ENCODE measurements around the gene CYP46A1. TPM values are rescaled to one million over a fixed set of nuclear protein-coding genes. Genes with fewer than 3 reads are reported as not detected.

Gene CYP46A1
- total and polyA plus RNA-seq, 2 donors from 2014 or later: 0.82 to 2.5 TPM

DNA sequence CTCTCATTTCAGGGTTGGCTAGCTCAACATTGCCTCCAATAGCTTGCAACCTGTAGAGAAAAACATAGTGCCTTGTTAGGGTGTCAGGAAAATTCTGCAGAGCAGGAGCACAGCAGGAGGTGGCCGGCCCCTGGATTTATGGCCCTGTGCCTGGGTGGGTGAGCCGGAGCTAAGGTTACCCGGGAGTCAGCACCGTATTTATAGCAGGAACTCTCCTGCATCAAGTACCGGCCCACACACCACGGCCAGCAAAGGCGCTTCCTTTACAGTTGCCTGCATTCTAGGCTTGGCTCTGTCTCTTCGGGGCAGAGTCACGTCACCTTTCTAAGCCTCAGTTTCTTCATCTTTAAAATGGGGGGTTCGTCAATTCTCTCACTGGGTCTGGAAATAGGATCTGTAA lies 56.3 kb downstream of the CYP46A1 start:
- peak in 4 of 5 donors; percentile 84 to 89 (median 87) for DNase-seq

DNA sequence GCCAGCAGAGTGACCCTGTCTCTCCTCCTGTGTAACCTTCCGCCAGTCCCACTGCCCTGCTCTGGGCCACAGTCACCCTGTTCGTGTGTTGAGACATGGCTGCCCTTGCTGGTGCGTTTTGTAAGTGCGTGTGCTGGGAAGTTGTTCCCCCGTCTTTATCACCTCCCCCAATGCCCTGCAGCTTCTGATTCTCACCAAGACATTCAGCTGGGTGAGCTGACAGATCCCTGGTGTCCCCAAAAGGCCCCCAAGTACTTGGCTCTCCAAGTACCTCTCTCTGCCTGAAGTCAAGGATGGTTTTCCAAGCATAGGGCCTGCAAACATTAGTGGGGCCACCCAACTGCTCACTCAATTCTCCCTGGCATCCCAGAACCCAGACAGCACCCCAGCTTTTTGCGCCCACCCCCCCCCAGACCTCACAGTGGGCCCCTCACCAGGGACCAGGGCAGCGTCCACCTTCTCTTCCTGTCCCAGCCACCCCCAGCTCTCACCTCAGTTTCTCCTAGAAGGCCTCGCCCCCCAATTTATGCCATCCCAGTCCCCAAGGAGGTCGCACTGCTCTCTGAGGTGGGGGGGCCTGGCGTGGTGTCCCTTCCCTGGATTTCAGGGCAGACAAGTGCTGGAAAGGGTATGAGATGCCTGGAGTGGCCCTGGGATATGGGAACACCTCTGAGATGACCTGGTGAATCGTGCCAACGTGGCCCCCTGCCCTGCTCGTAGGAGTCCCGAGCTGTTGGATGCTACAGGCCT lies 57.3 kb downstream of the CYP46A1 start:
- Histone ChIP-seq H3K4me1 (ENCODE audit: control insufficient read depth in 2 of 3, insufficient read depth in 2 of 3, low read depth in 1 of 3, low read length in 3 of 3) (peaks cover 0 to 29% (median 15%) of the 10 kb centered on the region in 3 donors), H3K27ac (ENCODE audit: low read depth in 2 of 2, low read length in 2 of 2) (no peak overlapping the region)
- FAIRE-seq: no peak

More for the DNA sequence above, 56.3 kb downstream of the CYP46A1 start:
- H3K27me3 ChIP-seq (ENCODE audit: control insufficient read depth, insufficient read depth, low read length): no peaks in the 10 kb centered on the region
- TF ChIP-seq, protein P1, sequence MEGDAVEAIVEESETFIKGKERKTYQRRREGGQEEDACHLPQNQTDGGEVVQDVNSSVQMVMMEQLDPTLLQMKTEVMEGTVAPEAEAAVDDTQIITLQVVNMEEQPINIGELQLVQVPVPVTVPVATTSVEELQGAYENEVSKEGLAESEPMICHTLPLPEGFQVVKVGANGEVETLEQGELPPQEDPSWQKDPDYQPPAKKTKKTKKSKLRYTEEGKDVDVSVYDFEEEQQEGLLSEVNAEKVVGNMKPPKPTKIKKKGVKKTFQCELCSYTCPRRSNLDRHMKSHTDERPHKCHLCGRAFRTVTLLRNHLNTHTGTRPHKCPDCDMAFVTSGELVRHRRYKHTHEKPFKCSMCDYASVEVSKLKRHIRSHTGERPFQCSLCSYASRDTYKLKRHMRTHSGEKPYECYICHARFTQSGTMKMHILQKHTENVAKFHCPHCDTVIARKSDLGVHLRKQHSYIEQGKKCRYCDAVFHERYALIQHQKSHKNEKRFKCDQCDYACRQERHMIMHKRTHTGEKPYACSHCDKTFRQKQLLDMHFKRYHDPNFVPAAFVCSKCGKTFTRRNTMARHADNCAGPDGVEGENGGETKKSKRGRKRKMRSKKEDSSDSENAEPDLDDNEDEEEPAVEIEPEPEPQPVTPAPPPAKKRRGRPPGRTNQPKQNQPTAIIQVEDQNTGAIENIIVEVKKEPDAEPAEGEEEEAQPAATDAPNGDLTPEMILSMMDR (IDR thresholded peaks at IDR 0.05; ENCODE audit: borderline replicate concordance, extremely low read depth, insufficient read depth): no peak
- peaks cover 0 to 20% (median 6%) of the 10 kb centered on the region in 3 donors for H3K4me1 ChIP-seq (ENCODE audit: control insufficient read depth in 2 of 3, insufficient read depth in 2 of 3, low read depth in 1 of 3, low read length in 3 of 3)
- H3K9me3 ChIP-seq (ENCODE audit: control insufficient read depth in 2 of 3, insufficient read depth in 1 of 3, low read length in 3 of 3): no peaks in the 10 kb centered on the region
- FAIRE-seq: no peak
- intact Hi-C loops (cut with DNase I): no loop called here
- H3K9ac ChIP-seq (ENCODE audit: low read length in 3 of 3): no peak overlapping the region
- no peak overlapping the region for H3K27ac ChIP-seq (ENCODE audit: low read depth in 2 of 2, low read length in 2 of 2)
- H3K4me3 ChIP-seq (ENCODE audit: low read length in 3 of 3): no peak overlapping the region
- H3K36me3 ChIP-seq (ENCODE audit: control insufficient read depth in 2 of 3, insufficient read depth in 3 of 3, low read length in 3 of 3): no peaks in the 10 kb centered on the region

DNA sequence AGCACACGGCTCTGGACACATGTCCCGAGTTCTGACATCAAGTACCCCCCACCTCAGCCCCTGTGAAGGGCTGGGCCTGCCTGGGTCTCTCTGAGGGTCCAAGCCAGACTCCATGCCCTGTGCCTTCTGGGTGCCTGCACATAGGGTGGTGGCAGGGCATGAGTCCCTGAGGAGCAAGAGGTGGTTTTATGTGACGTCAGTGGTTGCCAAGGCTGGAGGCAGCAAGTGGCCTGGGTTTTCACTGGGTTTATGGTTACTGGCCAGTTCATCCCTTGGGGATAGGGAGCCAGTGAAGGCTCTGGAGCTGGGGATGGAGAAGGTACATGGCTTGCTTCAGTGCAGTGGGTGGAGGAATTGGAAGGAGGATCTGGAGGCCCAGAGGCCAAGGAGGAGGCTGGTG lies 58.0 kb downstream of the CYP46A1 start:
- Histone ChIP-seq H3K4me1 (ENCODE audit: control insufficient read depth in 2 of 3, insufficient read depth in 2 of 3, low read depth in 1 of 3, low read length in 3 of 3) (peaks cover 0 to 29% (median 12%) of the 10 kb centered on the region in 3 donors), H3K36me3 (ENCODE audit: control insufficient read depth in 2 of 3, insufficient read depth in 3 of 3, low read length in 3 of 3) (no peaks in the 10 kb centered on the region), H3K27me3 (ENCODE audit: control insufficient read depth, insufficient read depth, low read length) (no peaks in the 10 kb centered on the region), H3K4me3 (ENCODE audit: low read length in 3 of 3) (no peak overlapping the region), H3K9ac (ENCODE audit: low read length in 3 of 3) (no peak overlapping the region), H3K27ac (ENCODE audit: low read depth in 2 of 2, low read length in 2 of 2) (no peak overlapping the region), H3K9me3 (ENCODE audit: control insufficient read depth in 2 of 3, insufficient read depth in 1 of 3, low read length in 3 of 3) (no peaks in the 10 kb centered on the region)
- TF ChIP-seq, protein P1 (IDR thresholded peaks at IDR 0.05; ENCODE audit: borderline replicate concordance, extremely low read depth, insufficient read depth): no peak
- DNase-seq (no peak), FAIRE-seq (no peak)
- intact Hi-C loops (cut with DNase I): no loop called here

More for the DNA sequence above, 57.3 kb downstream of the CYP46A1 start:
- Histone ChIP-seq H3K4me3 (ENCODE audit: low read length in 3 of 3) (no peak overlapping the region), H3K27me3 (ENCODE audit: control insufficient read depth, insufficient read depth, low read length) (no peaks in the 10 kb centered on the region), H3K9ac (ENCODE audit: low read length in 3 of 3) (no peak overlapping the region), H3K36me3 (ENCODE audit: control insufficient read depth in 2 of 3, insufficient read depth in 3 of 3, low read length in 3 of 3) (no peaks in the 10 kb centered on the region), H3K9me3 (ENCODE audit: control insufficient read depth in 2 of 3, insufficient read depth in 1 of 3, low read length in 3 of 3) (no peaks in the 10 kb centered on the region)
- TF ChIP-seq, protein P1 (IDR thresholded peaks at IDR 0.05; ENCODE audit: borderline replicate concordance, extremely low read depth, insufficient read depth): no peak
- intact Hi-C loops (cut with DNase I): no loop called here
- DNase-seq: no peak
